Measurements from ENCODE around the gene INSRR.

- TF ChIP-seq EP300 (IDR thresholded peaks at IDR 0.05) (no peak), POLR2A (IDR thresholded peaks at IDR 0.05) (no peak), POLR2AphosphoS5 (IDR thresholded peaks at IDR 0.05) (no peak)
- TF ChIP-seq, protein P1, sequence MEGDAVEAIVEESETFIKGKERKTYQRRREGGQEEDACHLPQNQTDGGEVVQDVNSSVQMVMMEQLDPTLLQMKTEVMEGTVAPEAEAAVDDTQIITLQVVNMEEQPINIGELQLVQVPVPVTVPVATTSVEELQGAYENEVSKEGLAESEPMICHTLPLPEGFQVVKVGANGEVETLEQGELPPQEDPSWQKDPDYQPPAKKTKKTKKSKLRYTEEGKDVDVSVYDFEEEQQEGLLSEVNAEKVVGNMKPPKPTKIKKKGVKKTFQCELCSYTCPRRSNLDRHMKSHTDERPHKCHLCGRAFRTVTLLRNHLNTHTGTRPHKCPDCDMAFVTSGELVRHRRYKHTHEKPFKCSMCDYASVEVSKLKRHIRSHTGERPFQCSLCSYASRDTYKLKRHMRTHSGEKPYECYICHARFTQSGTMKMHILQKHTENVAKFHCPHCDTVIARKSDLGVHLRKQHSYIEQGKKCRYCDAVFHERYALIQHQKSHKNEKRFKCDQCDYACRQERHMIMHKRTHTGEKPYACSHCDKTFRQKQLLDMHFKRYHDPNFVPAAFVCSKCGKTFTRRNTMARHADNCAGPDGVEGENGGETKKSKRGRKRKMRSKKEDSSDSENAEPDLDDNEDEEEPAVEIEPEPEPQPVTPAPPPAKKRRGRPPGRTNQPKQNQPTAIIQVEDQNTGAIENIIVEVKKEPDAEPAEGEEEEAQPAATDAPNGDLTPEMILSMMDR (IDR thresholded peaks at IDR 0.05) = no peak
Measured at GRCh38 chr1:156839426-156840109, 19.3 kb downstream of the INSRR start.

Data from gastroesophageal sphincter (tissue), 3 donors.